ENCODE measurements around the gene LEF1.

Gene LEF1

GRCh38 chr4:108168671-108169523, at the start of gene LEF1:
Gene LEF1 (minus strand): TSS chr4:108168932. CDS start chr4:108167767, 1,165 bp downstream.
- no peak for DNase-seq (ENCODE audit: low spot score)

- no peak for DNase-seq (ENCODE audit: low spot score)
Observed at GRCh38 chr4:108216510-108216909, 47.8 kb upstream of the LEF1 start.

GRCh38 chr4:108215055-108215454, 46.3 kb upstream of the LEF1 start:
- DNase-seq (ENCODE audit: low spot score) = no peak

DNA sequence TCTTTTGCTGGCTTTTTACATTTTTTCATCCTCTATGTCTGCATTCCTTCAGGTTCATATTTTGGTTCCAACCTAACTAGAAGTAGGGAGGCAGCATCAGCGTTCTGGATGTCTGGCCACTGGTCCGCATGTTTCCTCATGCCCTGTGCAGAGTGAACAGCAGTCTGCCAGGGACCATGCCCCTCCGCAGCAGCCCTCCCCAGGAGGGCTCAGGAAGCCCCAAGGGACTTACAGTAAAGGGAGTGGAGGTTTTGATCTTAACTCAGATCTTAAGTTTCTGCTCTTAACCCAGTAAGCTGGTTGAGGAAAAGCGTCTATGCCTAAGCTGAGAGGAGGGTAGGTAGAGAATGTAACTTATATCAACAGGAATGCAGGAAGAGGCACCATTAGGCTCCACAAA, 45.0 kb upstream of the LEF1 start:
- no peak for DNase-seq (ENCODE audit: low spot score)

DNA sequence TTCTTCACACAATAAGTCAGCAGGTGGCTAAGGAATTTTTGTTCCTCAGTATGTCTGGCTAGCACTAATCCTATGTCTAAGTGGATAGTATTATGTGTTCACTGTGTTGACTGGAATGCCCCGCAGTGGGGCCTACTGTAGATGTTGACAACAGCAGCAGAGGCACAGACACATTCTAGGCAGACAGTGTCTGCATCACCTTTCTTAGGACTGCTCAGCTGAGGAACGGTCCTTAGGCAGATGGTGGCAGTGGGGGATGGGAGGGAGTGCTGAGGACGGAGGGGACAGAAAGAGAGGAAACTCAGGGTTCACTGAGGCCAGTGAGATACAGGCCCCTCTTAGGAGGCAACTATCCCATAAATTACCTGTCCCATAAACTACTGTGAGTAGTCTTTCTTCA, 44.6 kb upstream of the LEF1 start:
- DNase-seq (ENCODE audit: low spot score) = no peak

GRCh38 chr4:108210989-108211835, 42.5 kb upstream of the LEF1 start:
- no peak for DNase-seq (ENCODE audit: low spot score)

DNA sequence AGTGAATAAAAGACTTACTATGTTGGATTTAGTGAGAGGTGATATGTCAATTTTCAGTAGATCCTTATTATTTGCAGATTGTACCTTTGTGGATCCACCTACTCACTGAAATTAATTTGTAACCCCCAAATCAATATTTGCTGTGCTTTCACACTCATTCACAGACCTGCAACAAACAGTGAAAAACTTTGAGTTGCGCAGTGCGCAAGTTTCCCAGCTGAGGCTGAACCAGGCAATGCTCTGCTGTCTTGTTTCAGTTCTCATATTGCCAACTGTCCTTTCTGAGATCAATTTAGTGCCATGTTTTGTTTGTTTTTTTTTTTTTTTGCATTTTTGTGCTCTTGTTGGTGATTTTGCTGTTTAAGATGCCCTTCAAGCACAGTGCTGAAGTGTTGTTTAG, 40.8 kb upstream of the LEF1 start:
- no peak for DNase-seq (ENCODE audit: low spot score)

GRCh38 chr4:108205859-108206258, 37.1 kb upstream of the LEF1 start:
- DNase-seq (ENCODE audit: low spot score) = no peak

DNA sequence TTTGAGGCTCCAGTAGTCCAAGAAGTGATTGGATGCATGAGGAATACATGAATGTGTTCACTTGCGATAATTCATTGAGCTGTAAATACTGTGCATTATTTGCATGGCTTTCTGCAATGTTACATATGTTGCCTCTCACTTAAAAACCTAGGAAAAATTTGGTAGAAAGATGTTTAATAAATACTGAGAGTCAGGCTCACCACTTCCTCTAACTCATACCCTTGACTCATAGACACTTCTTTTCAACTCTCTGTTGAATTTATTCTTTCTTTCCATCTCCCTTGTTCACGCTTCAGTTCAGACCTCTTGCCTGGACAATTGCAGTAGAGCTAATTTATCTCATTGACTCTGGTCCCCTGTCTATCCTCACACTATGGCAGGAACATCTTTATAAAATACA, 35.8 kb upstream of the LEF1 start:
- DNase-seq (ENCODE audit: low spot score) = no peak

GRCh38 chr4:108203377-108203776, 34.6 kb upstream of the LEF1 start:
- no peak for DNase-seq (ENCODE audit: low spot score)

GRCh38 chr4:108201774-108202173, 33.0 kb upstream of the LEF1 start:
- no peak for DNase-seq (ENCODE audit: low spot score)

DNA sequence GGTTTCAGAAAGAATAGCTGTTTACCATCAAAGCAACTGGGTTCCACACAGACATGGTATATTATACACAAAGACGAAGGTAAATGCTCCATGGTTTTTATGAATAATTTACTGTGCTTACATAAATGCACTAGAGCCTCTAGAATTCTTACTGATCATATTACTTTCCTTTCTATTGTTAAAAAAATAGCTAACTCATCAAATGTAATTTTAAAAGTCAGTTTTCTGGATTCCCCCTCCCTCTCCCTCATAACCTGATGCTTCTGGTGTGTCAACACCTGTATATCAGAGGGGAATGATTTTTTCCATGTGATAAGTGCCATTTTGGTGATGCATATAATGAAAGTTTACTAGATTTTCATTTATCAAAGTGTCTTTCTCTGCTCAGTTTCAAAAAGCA, 31.1 kb upstream of the LEF1 start:
- no peak for DNase-seq (ENCODE audit: low spot score)

GRCh38 chr4:108193886-108194672, 25.3 kb upstream of the LEF1 start:
- no peak for DNase-seq (ENCODE audit: low spot score)

GRCh38 chr4:108192935-108193334, 24.2 kb upstream of the LEF1 start:
- DNase-seq (ENCODE audit: low spot score) = no peak

- no peak for DNase-seq (ENCODE audit: low spot score)
Observed at GRCh38 chr4:108192056-108192455, 23.3 kb upstream of the LEF1 start.

DNA sequence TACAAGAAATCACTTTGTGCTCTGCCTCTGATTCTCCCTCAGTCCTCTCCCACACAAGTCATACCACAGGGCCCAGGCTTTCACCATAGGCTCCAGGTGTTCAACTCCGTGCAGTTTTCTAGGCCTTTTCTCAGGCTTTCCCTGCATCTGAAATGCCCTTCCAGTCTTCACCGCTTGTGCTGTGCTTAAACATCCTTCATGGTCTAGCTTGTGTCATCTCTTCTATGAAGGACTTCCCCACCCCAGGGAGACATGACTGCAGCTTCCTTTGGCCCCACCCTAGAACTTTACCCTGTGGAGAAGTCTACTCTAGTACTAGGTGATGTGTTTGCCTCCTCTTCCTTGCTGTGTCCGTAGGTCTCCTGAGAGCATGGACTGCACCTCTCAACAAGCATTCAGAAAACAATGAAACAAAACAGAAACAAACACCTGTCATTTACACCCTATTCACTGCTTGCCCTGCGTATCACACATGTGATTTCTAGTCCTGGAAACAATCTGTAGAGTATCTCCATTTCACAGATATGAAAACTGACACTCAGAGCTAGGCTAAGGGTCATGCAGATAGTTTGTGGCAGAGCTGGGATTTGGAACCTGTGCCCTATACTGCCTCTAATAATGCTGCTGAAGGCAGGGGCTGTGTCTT, 22.7 kb upstream of the LEF1 start:
- DNase-seq (ENCODE audit: low spot score) = no peak

DNA sequence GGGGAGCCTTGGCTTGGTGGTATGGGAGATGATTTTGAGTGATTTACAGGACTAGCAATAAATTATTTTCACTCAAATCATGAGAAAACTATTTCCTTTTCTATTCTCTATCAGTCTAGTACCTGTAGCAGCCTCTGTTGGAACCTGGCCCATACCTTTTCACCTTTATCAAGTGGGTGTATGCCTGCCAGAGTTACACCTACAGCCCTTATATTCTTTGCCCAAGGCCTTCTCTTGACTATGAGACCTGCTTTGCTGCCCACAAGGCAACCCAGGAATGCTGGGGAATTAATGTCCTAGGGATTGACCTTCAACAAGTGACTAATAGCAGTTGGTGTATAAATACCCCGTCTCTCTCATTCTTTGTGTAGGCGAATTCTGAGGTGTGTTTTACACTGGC, 20.0 kb upstream of the LEF1 start:
- DNase-seq (ENCODE audit: low spot score) = no peak

- no peak for DNase-seq (ENCODE audit: low spot score)
Observed at GRCh38 chr4:108185252-108185651, 16.5 kb upstream of the LEF1 start.

DNA sequence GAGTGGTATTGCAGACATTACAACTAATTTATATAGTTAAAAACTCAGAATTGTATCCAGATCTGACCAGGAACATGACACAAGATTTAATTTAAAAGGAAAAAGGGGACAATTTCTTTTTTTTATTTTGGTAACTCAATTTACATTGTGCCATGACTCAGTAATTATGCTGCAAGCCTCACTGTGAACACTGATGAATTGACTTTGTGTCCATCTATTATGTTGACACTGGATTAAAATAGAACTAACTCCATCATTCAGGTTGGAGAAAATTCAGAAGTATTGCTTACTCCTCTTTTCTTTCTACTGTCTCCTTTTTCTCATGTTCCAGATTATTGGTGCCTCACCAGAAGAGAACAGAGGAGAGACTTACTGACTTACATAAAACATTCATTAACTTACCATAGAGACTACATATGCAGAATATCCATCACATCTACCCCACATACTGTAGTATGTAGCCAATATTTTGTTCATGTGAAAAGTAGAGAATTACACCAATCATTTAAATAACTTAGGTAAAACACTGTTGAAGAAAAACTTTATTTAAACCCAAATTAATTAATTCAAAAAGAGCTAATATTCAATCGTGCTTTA, 15.8 kb upstream of the LEF1 start:
- no peak for DNase-seq (ENCODE audit: low spot score)

DNA sequence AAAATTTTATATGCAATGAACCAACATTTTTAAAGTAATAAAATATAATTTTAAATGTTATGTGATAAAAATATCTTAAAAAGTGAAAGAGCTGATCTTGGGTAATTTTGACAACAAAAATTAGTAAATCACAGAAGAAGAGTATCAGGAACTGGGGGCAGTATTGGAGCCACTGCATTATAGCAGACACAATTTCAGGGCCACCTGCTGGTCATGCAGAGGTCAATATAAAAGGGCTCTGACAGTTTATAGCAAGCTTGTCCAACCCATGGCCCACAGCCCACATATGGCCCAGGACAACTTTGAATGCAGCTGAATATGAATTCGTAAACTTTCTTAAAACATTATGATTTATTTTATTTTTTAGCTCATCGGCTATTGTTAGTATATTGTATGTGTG, 13.0 kb upstream of the LEF1 start:
- DNase-seq (ENCODE audit: low spot score) = no peak

GRCh38 chr4:108180513-108180912, 11.8 kb upstream of the LEF1 start:
- DNase-seq (ENCODE audit: low spot score) = no peak

GRCh38 chr4:108175966-108176365, 7.2 kb upstream of the LEF1 start:
- no peak for DNase-seq (ENCODE audit: low spot score)

Measured in globus pallidus (tissue), 1 donor.